HEK293 (cell line): Measurements from ENCODE around the gene SMCO4.

Experiments used
- CTCF ChIA-PET: fragments of 350-600 bp; formaldehyde crosslinking; extraction: SDS; loops from one replicate; lab custom pipeline; 2021; ENCODE audit warnings: antibody characterized with exemption; lab: Yijun Ruan, JAX
- POLR2A ChIA-PET: fragments of 300-600 bp; formaldehyde crosslinking; extraction: SDS; loops from one replicate; lab custom pipeline; 2020; ENCODE audit warnings: antibody characterized with exemption, inconsistent platforms; lab: Yijun Ruan, JAX
- H3K27ac ChIP-seq: fragments of 200-500 bp; sonication (Bioruptor generic); 2 replicates; pipeline ENCODE4 v1.5.1; 2014; ENCODE audit warnings: low read depth, low read length, control low read depth, inconsistent platforms; ENCODE audit errors: extremely low read depth
- H3K36me3 ChIP-seq, 2 experiments: fragments of 200-500 bp in 1 of 2; sonication (Bioruptor generic) in 1 of 2; 1 replicate in 1 of 2; 2 replicates in 1 of 2; pipeline ENCODE4 v1.5.1; 2014 to 2017; ENCODE audit warnings: inconsistent platforms in 2 of 2, low read length in 2 of 2; ENCODE audit not compliant: control insufficient read depth in 2 of 2, insufficient read depth in 1 of 2
- H3K4me1 ChIP-seq: fragments of 200-500 bp; sonication (Bioruptor generic); 2 replicates; pipeline ENCODE4 v1.5.1; 2014; ENCODE audit warnings: mild to moderate bottlenecking, low read length, inconsistent platforms; ENCODE audit not compliant: control insufficient read depth, insufficient read depth
- H3K4me3 ChIP-seq: 2 replicates; pipeline ENCODE4 v1.5.1; 2011; ENCODE audit warnings: low read depth, mild to moderate bottlenecking, control low read depth, low read length, moderate library complexity
- H3K9me3 ChIP-seq: fragments of 200-500 bp; sonication (Bioruptor generic); 2 replicates; pipeline ENCODE4 v1.5.1; 2014; ENCODE audit warnings: low read depth, low read length, inconsistent platforms; ENCODE audit not compliant: control insufficient read depth, insufficient read depth
- ATF2 ChIP-seq: fragments of 450-650 bp; formaldehyde crosslinking; IDR thresholded peaks from 2 replicates; pipeline ENCODE4 v1.5.1; 2016; ENCODE audit warnings: missing biosample characterization, missing genetic modification characterization, low read depth
- BCL11A ChIP-seq: fragments of 450-650 bp; formaldehyde crosslinking; IDR thresholded peaks from 2 replicates; pipeline ENCODE4 v1.5.1; 2016; ENCODE audit warnings: low read depth, missing biosample characterization, missing genetic modification characterization
- INSM2 ChIP-seq: fragments of 450-650 bp; formaldehyde crosslinking; IDR thresholded peaks from 2 replicates; pipeline ENCODE4 v1.5.1; 2016; ENCODE audit warnings: missing biosample characterization, missing genetic modification characterization
- KLF7 ChIP-seq: fragments of 450-650 bp; formaldehyde crosslinking; IDR thresholded peaks from 2 replicates; pipeline ENCODE4 v1.5.1; 2016; ENCODE audit warnings: missing biosample characterization, missing genetic modification characterization, borderline replicate concordance
- MZF1 ChIP-seq: fragments of 450-650 bp; formaldehyde crosslinking; IDR thresholded peaks from 2 replicates; pipeline ENCODE4 v1.5.1; 2017; ENCODE audit warnings: missing biosample characterization, missing genetic modification characterization, borderline replicate concordance
- PRDM1 ChIP-seq: fragments of 450-650 bp; formaldehyde crosslinking; IDR thresholded peaks from 2 replicates; pipeline ENCODE4; 2016; ENCODE audit warnings: missing biosample characterization, missing genetic modification characterization
- RBAK ChIP-seq: fragments of 450-650 bp; formaldehyde crosslinking; IDR thresholded peaks from 2 replicates; pipeline ENCODE4 v1.5.1; 2016; ENCODE audit warnings: missing biosample characterization, missing genetic modification characterization
- YY2 ChIP-seq: fragments of 450-650 bp; formaldehyde crosslinking; IDR thresholded peaks from 2 replicates; pipeline ENCODE4 v1.5.1; 2016; ENCODE audit warnings: missing biosample characterization, missing genetic modification characterization
- ZNF121 ChIP-seq: fragments of 450-650 bp; formaldehyde crosslinking; IDR thresholded peaks from 2 replicates; pipeline ENCODE4 v1.5.1; 2016; ENCODE audit warnings: missing biosample characterization, missing genetic modification characterization
- ZNF140 ChIP-seq: fragments of 450-650 bp; formaldehyde crosslinking; IDR thresholded peaks from 2 replicates; pipeline ENCODE4 v1.5.1; 2016; ENCODE audit warnings: missing biosample characterization, missing genetic modification characterization
- ZNF202 ChIP-seq: fragments of 450-650 bp; formaldehyde crosslinking; IDR thresholded peaks from 2 replicates; pipeline ENCODE4 v1.5.1; 2016; ENCODE audit warnings: missing biosample characterization, missing genetic modification characterization, borderline replicate concordance
- ZNF426 ChIP-seq: fragments of 450-650 bp; formaldehyde crosslinking; IDR thresholded peaks from 2 replicates; pipeline ENCODE4 v1.5.1; 2017; ENCODE audit warnings: missing biosample characterization, missing genetic modification characterization, mild to moderate bottlenecking, inconsistent platforms, moderate library complexity
- ZNF48 ChIP-seq: fragments of 450-650 bp; formaldehyde crosslinking; IDR thresholded peaks from 2 replicates; pipeline ENCODE4 v1.5.1; 2016; ENCODE audit warnings: missing biosample characterization, missing genetic modification characterization
- ZNF501 ChIP-seq: fragments of 450-650 bp; formaldehyde crosslinking; IDR thresholded peaks from 2 replicates; pipeline ENCODE4 v1.5.1; 2016; ENCODE audit warnings: missing biosample characterization, missing genetic modification characterization
- ZNF596 ChIP-seq: fragments of 450-650 bp; IDR thresholded peaks from 2 replicates; pipeline ENCODE4 v1.5.0; 2018; ENCODE audit warnings: missing biosample characterization, mild to moderate bottlenecking, missing genetic modification characterization, moderate library complexity
- ZSCAN16 ChIP-seq: fragments of 450-650 bp; formaldehyde crosslinking; IDR thresholded peaks from 2 replicates; pipeline ENCODE4 v1.5.1; 2016; ENCODE audit warnings: missing biosample characterization, missing genetic modification characterization
- TF ChIP-seq, protein P1 (sequence below): fragments of 450-650 bp; formaldehyde crosslinking; IDR thresholded peaks from 2 replicates; pipeline ENCODE4 v1.5.1; 2016; ENCODE audit warnings: missing biosample characterization, missing genetic modification characterization
- TF ChIP-seq, protein P2 (sequence below): fragments of 450-650 bp; formaldehyde crosslinking; IDR thresholded peaks from 2 replicates; pipeline ENCODE4 v1.5.1; 2016; ENCODE audit warnings: missing biosample characterization, missing genetic modification characterization

The SMCO4 gene

GRCh38 chr11:93478841-93479240, 64.3 kb downstream of the SMCO4 start:
- H3K27ac ChIP-seq = no peak overlapping the region
- CTCF ChIA-PET = no interaction called here
- no peaks in the 10 kb centered on the region for H3K4me1 ChIP-seq
- H3K4me3 ChIP-seq = no peak overlapping the region
- H3K36me3 ChIP-seq = peaks cover 0 to 3% of the 10 kb centered on the region in 2 experiments; a peak in 1 of 3 replicates
- POLR2A ChIA-PET = no interaction called here
- H3K9me3 ChIP-seq = no peaks in the 10 kb centered on the region
- TF ChIP-seq KLF7 = no peak
- TF ChIP-seq MZF1 = no peak
- no peak for TF ChIP-seq ZNF202 (tag by site-specific recombination)
- TF ChIP-seq ZSCAN16 (tag by site-specific recombination) = no peak
- no peak for TF ChIP-seq ZNF140 (tag by site-specific recombination)
- no peak for TF ChIP-seq ZNF426
- no peak for TF ChIP-seq ZNF501 (tag by site-specific recombination)
- TF ChIP-seq ZNF596 (tag by site-specific recombination) = no peak
- no peak for TF ChIP-seq ZNF121 (tag by site-specific recombination)

DNA sequence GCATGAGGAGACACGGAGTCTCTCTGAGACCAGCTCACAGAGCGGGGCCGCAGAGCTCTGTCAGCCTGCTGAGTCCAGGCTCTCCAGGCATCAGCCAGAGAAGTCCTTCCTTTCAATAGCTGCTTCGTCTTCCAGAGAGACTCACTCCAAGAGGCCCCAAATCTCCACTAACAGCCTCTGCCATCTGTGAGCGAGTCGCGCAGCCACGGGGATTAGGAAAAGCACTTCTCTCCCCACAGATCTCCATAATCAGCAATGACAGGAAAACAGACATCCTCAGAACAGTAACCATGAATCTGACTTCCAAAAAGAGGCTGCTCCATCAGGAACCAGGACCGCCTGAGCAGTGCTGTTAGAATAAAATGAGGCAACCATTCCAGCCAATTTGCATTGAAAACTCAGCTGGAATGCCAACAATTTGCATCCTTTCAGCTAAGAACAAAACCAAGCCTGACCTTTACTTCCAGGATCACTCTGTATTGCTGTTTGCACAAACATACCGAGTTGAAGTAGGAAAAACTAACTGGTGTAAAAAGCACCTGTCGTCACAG, 65.4 kb downstream of the SMCO4 start:
- ChIA-PET CTCF (interaction anchor here (0.7 kb wide), 1 partner anchor 11 kb away, joined by 4 read pairs; no protein-coding TSS in a partner anchor), POLR2A (no interaction called here)
- H3K36me3 ChIP-seq = peaks cover 0 to 3% of the 10 kb centered on the region in 2 experiments; a peak in 1 of 3 replicates
- no peaks in the 10 kb centered on the region for H3K9me3 ChIP-seq
- H3K27ac ChIP-seq = no peak overlapping the region
- no peak overlapping the region for H3K4me3 ChIP-seq
- H3K4me1 ChIP-seq = no peaks in the 10 kb centered on the region
- no peak for TF ChIP-seq ZNF48
- TF ChIP-seq, protein P1, sequence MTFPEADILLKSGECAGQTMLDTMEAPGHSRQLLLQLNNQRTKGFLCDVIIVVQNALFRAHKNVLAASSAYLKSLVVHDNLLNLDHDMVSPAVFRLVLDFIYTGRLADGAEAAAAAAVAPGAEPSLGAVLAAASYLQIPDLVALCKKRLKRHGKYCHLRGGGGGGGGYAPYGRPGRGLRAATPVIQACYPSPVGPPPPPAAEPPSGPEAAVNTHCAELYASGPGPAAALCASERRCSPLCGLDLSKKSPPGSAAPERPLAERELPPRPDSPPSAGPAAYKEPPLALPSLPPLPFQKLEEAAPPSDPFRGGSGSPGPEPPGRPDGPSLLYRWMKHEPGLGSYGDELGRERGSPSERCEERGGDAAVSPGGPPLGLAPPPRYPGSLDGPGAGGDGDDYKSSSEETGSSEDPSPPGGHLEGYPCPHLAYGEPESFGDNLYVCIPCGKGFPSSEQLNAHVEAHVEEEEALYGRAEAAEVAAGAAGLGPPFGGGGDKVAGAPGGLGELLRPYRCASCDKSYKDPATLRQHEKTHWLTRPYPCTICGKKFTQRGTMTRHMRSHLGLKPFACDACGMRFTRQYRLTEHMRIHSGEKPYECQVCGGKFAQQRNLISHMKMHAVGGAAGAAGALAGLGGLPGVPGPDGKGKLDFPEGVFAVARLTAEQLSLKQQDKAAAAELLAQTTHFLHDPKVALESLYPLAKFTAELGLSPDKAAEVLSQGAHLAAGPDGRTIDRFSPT = no peak
- no peak for TF ChIP-seq ATF2 (tag by site-specific recombination)
- TF ChIP-seq, protein P2, sequence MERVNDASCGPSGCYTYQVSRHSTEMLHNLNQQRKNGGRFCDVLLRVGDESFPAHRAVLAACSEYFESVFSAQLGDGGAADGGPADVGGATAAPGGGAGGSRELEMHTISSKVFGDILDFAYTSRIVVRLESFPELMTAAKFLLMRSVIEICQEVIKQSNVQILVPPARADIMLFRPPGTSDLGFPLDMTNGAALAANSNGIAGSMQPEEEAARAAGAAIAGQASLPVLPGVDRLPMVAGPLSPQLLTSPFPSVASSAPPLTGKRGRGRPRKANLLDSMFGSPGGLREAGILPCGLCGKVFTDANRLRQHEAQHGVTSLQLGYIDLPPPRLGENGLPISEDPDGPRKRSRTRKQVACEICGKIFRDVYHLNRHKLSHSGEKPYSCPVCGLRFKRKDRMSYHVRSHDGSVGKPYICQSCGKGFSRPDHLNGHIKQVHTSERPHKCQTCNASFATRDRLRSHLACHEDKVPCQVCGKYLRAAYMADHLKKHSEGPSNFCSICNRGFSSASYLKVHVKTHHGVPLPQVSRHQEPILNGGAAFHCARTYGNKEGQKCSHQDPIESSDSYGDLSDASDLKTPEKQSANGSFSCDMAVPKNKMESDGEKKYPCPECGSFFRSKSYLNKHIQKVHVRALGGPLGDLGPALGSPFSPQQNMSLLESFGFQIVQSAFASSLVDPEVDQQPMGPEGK (tag by site-specific recombination) = no peak
- TF ChIP-seq INSM2 (tag by site-specific recombination) = no peak
- TF ChIP-seq YY2 = no peak
- no peak for TF ChIP-seq BCL11A (tag by site-specific recombination)
- TF ChIP-seq PRDM1 (tag by site-specific recombination) = no peak
- TF ChIP-seq RBAK (tag by site-specific recombination) = no peak
